Measurements from ENCODE around the gene MX2. TPM values are rescaled to one million over a fixed set of nuclear protein-coding genes. Genes with fewer than 3 reads are reported as not detected.

MX2 gene
- total RNA-seq, 1 donor, result 2.6 TPM

- H3K4me3 ChIP-seq (ENCODE audit: low read depth, low read length), result no peak overlapping the region
- no peak for DNase-seq (ENCODE audit: low read depth)
- TF ChIP-seq CTCF (IDR thresholded peaks at IDR 0.05; ENCODE audit: insufficient read depth, low read depth, low read length), result no peak
Observed at GRCh38 chr21:41429305-41429704, 67.5 kb downstream of the MX2 start.

- no peak for DNase-seq (ENCODE audit: low read depth)
- no peak overlapping the region for H3K4me3 ChIP-seq (ENCODE audit: low read depth, low read length)
- TF ChIP-seq CTCF (IDR thresholded peaks at IDR 0.05; ENCODE audit: insufficient read depth, low read depth, low read length), result no peak
Observed at GRCh38 chr21:41429925-41430491, 68.2 kb downstream of the MX2 start.

GRCh38 chr21:41431788-41432548 is 70.1 kb downstream of the MX2 start:
- no peak overlapping the region for H3K4me3 ChIP-seq (ENCODE audit: low read depth, low read length)
- TF ChIP-seq CTCF (IDR thresholded peaks at IDR 0.05; ENCODE audit: insufficient read depth, low read depth, low read length), result no peak
- DNase-seq (ENCODE audit: low read depth), result no peak

GRCh38 chr21:41432562-41433460 is 71.0 kb downstream of the MX2 start:
- H3K4me3 ChIP-seq (ENCODE audit: low read depth, low read length), result no peak overlapping the region
- no peak for DNase-seq (ENCODE audit: low read depth)
- TF ChIP-seq CTCF (IDR thresholded peaks at IDR 0.05; ENCODE audit: insufficient read depth, low read depth, low read length), result no peak

- TF ChIP-seq CTCF (IDR thresholded peaks at IDR 0.05; ENCODE audit: insufficient read depth, low read depth, low read length), result no peak
- H3K4me3 ChIP-seq (ENCODE audit: low read depth, low read length), result no peak overlapping the region
- DNase-seq (ENCODE audit: low read depth), result no peak
Observed at GRCh38 chr21:41433566-41433965, 71.7 kb downstream of the MX2 start.

GRCh38 chr21:41435706-41436105 is 73.9 kb downstream of the MX2 start:
- DNase-seq (ENCODE audit: low read depth), result no peak

More at GRCh38 chr21:41435706-41436105, 73.9 kb downstream of the MX2 start:
- no peak overlapping the region for H3K4me3 ChIP-seq (ENCODE audit: low read depth, low read length)
- TF ChIP-seq CTCF (IDR thresholded peaks at IDR 0.05; ENCODE audit: insufficient read depth, low read depth, low read length), result no peak

Data from fibroblast of villous mesenchyme (primary cell).